HepG2 (cell line): ENCODE data around the gene SAP25. TPM values are rescaled to one million over a fixed set of nuclear protein-coding genes. Genes with fewer than 3 reads are reported as not detected.

Experiments
- ATAC-seq: fragments of 200-7000 bp; cut with Tn5 transposase; 3 replicates; pipeline ENCODE4 v1.9.1; 2020; ENCODE audit warnings: mild to moderate bottlenecking, moderate library complexity
- BruUV-seq: library from RNA; stranded (reverse); fragments of 400-500 nt; replicated peaks from 2 replicates; lab custom pipeline; 2021; lab: Mats Ljungman, UMichigan
- CTCF ChIA-PET: fragments of 300-600 bp; formaldehyde crosslinking; extraction: SDS; loops from one replicate; lab custom pipeline; 2021; ENCODE audit warnings: low total read pairs, inconsistent platforms, low intra/inter-chr PET ratio; lab: Yijun Ruan, JAX
- POLR2A ChIA-PET: fragments of 350-600 bp; sonication (Branson Sonifier 250); formaldehyde crosslinking; loops from one replicate; lab custom pipeline; 2020; ENCODE audit warnings: antibody characterized with exemption, inconsistent platforms; lab: Yijun Ruan, JAX
- DNase-seq: peaks from one replicate; pipeline ENCODE4 v3.0.0-alpha.2; 2015; ENCODE audit warnings: low spot score
- FAIRE-seq: peaks from 3 replicates; lab custom pipeline; 2011; peaks lifted over from hg19 to GRCh38; lab: Jason Lieb, UNC
- H2AFZ ChIP-seq: one replicate; pipeline ENCODE4 v1.6.1; 2011; ENCODE audit warnings: low read length, inconsistent platforms
- H3K27ac ChIP-seq: fragments of 300-600 bp; 3 replicates; pipeline ENCODE4 v1.8.0; 2011; ENCODE audit warnings: mixed run types, mild to moderate bottlenecking, mixed read lengths, low read length, inconsistent platforms; ENCODE audit not compliant: insufficient read depth; ENCODE audit errors: extremely low read length
- H3K27me3 ChIP-seq, 2 experiments: fragments of 200-600 bp in 1 of 2; 2 replicates in 1 of 2; 3 replicates in 1 of 2; pipeline versions ENCODE4 v1.6.0 to v1.8.0; 2011; ENCODE audit warnings: low read length in 2 of 2, mild to moderate bottlenecking in 2 of 2, moderate library complexity in 2 of 2, inconsistent platforms in 1 of 2; ENCODE audit not compliant: insufficient read depth in 2 of 2, control insufficient read depth in 1 of 2
- H3K36me3 ChIP-seq, 2 experiments: fragments of 200-600 bp in 1 of 2; replicated peaks in 1 of 2; 2 replicates in 1 of 2; 3 replicates in 1 of 2; pipeline versions ENCODE4 v1.5.1 to v1.8.0; 2011; ENCODE audit warnings: low read length in 2 of 2, inconsistent platforms in 1 of 2; ENCODE audit not compliant: insufficient read depth in 2 of 2, control insufficient read depth in 1 of 2
- H3K4me1 ChIP-seq: 2 replicates; pipeline ENCODE4 v1.5.1; 2012; ENCODE audit warnings: low read length, inconsistent platforms; ENCODE audit not compliant: insufficient read depth
- H3K4me2 ChIP-seq: 2 replicates; pipeline ENCODE4 v1.6.0; 2011; ENCODE audit warnings: low read depth, low read length, inconsistent platforms
- H3K4me3 ChIP-seq, 3 experiments: fragments of 200-600 bp in 1 of 3; sonication (generic), shearing (Covaris generic) in 1 of 3; replicated peaks in 1 of 3; 2 replicates each; pipeline ENCODE4 v1.5.1; 2011 to 2016; ENCODE audit warnings: low read length in 3 of 3, inconsistent platforms in 2 of 3, low read depth in 2 of 3, mild to moderate bottlenecking in 2 of 3, control low read depth in 1 of 3, mixed read lengths in 1 of 3; ENCODE audit not compliant: insufficient read depth in 1 of 3
- H3K79me2 ChIP-seq: one replicate; pipeline ENCODE4 v1.6.1; 2011; ENCODE audit warnings: low read length, inconsistent platforms; ENCODE audit not compliant: insufficient read depth
- H3K9ac ChIP-seq: 2 replicates; pipeline ENCODE4 v1.6.0; 2011; ENCODE audit warnings: mild to moderate bottlenecking, low read depth, low read length, inconsistent platforms; ENCODE audit not compliant: insufficient read depth
- H3K9me3 ChIP-seq: 2 replicates; pipeline ENCODE4 v1.5.1; 2012; ENCODE audit warnings: mild to moderate bottlenecking, low read length
- H4K20me1 ChIP-seq: 2 replicates; pipeline ENCODE4 v1.6.0; 2011; ENCODE audit warnings: inconsistent platforms, mild to moderate bottlenecking, low read length, moderate library complexity; ENCODE audit not compliant: insufficient read depth
- CEBPZ ChIP-seq: IDR thresholded peaks from 2 replicates; pipeline ENCODE4 v1.6.1; 2012; ENCODE audit warnings: low read length, improper control_type of control experiment
- GFI1 ChIP-seq: sonication (generic); formaldehyde crosslinking; IDR thresholded peaks from 2 replicates; pipeline ENCODE4 v1.5.0; 2020; ENCODE audit warnings: missing genetic modification reagents, mild to moderate bottlenecking, borderline replicate concordance
- KDM5B ChIP-seq: sonication (generic); formaldehyde crosslinking; IDR thresholded peaks from 2 replicates; pipeline ENCODE4 v1.4.0; 2020; ENCODE audit warnings: missing genetic modification reagents, mild to moderate bottlenecking, borderline replicate concordance
- MED8 ChIP-seq: sonication (generic); formaldehyde crosslinking; IDR thresholded peaks from 2 replicates; pipeline ENCODE4 v1.8.1; 2023; ENCODE audit warnings: mild to moderate bottlenecking, missing genetic modification reagents; ENCODE audit not compliant: insufficient replicate concordance
- SALL1 ChIP-seq: sonication (generic); formaldehyde crosslinking; IDR thresholded peaks from 2 replicates; pipeline ENCODE4 v1.8.0; 2022; ENCODE audit warnings: mild to moderate bottlenecking, missing genetic modification reagents
- SATB2 ChIP-seq: sonication (generic); formaldehyde crosslinking; IDR thresholded peaks from 2 replicates; pipeline ENCODE4 v1.5.0; 2020; ENCODE audit warnings: missing genetic modification reagents
- SP2 ChIP-seq: sonication (generic); formaldehyde crosslinking; IDR thresholded peaks from 2 replicates; pipeline ENCODE4 v1.5.1; 2020; ENCODE audit warnings: mild to moderate bottlenecking, missing genetic modification reagents
- ZBTB4 ChIP-seq: sonication (generic); formaldehyde crosslinking; IDR thresholded peaks from 2 replicates; pipeline ENCODE4 v1.4.0; 2020; ENCODE audit warnings: missing genetic modification reagents, mild to moderate bottlenecking, borderline replicate concordance
- ZMYM4 ChIP-seq: sonication (generic); formaldehyde crosslinking; IDR thresholded peaks from 2 replicates; pipeline ENCODE4 v1.8.1; 2023; ENCODE audit warnings: mild to moderate bottlenecking, missing genetic modification reagents
- ZNF430 ChIP-seq: sonication (generic); formaldehyde crosslinking; IDR thresholded peaks from 2 replicates; pipeline ENCODE4 v1.9.0; 2021; ENCODE audit warnings: mild to moderate bottlenecking, missing genetic modification reagents
- ZNF567 ChIP-seq: sonication (generic); formaldehyde crosslinking; IDR thresholded peaks from 2 replicates; pipeline ENCODE4 v1.8.1; 2023; ENCODE audit warnings: mild to moderate bottlenecking, missing genetic modification reagents, borderline replicate concordance
- ZNF607 ChIP-seq: sonication (generic); formaldehyde crosslinking; IDR thresholded peaks from 2 replicates; pipeline ENCODE4 v1.5.1; 2020; ENCODE audit warnings: missing genetic modification reagents, mild to moderate bottlenecking, borderline replicate concordance
- ZNF709 ChIP-seq: sonication (generic); formaldehyde crosslinking; IDR thresholded peaks from 2 replicates; pipeline ENCODE4 v1.5.0; 2020; ENCODE audit warnings: mild to moderate bottlenecking, missing genetic modification reagents
- WGBS: methylation state at CpG from one replicate; pipeline ENCODE4 v1.1.6; 2017; ENCODE audit warnings: low lambda C conversion rate; 5-methylcytosine and 5-hydroxymethylcytosine counted together
- in situ Hi-C: cut with HindIII; loops from 2 replicates; pipeline ENCODE4 v1.10.0; 2017; ENCODE audit warnings: low pct_unique_long_range_greater_than_20kb; ENCODE audit not compliant: extremely low pct_ligation_motif_present
- intact Hi-C: fragments of 100-400 bp; cut with micrococcal nuclease; formaldehyde crosslinking; loops from one replicate; pipeline ENCODE4 v1.10.0; 2022; ENCODE audit not compliant: unreplicated experiment
- polyA plus RNA-seq, 8 experiments: library from polyadenylated mRNA; depleted of rRNA in 3 of 8; stranded (reverse) in 7 of 8; unstranded in 1 of 8; fragments of >200 nt; fragmentation: Illumina TruSeq in 4 of 8; extraction: Trizol in 4 of 8; gene quantifications; 2 replicates each; pipeline versions ENCODE4 v1.2.1 to v1.2.3, GENCODE V29; 2011 to 2016; ENCODE audit warnings: low read depth in 4 of 8, missing spikeins in 1 of 8, mixed read lengths in 1 of 8; ENCODE audit not compliant: insufficient read depth in 1 of 8
- total RNA-seq, 5 experiments: library from RNA; depleted of rRNA; stranded (reverse); fragments of >200 nt; fragmentation: Illumina TruSeq; extraction: Trizol; gene quantifications; 2 replicates each; pipeline ENCODE4 v1.2.3, GENCODE V29; 2016; ENCODE audit warnings: low read depth in 1 of 5

Gene SAP25
- total and polyA plus RNA-seq, 2 of the 13 experiments (the other 11 are each of a cell fraction or from before 2014, with no cell fraction given), result 0.15 to 0.20 TPM

GRCh38 chr7:100538654-100539435 lies 34.9 kb downstream of the SAP25 start, which contains the start of gene AGFG2:
Gene AGFG2 (plus strand): TSS chr7:100539203. CDS start chr7:100539347, 144 bp downstream.
- peaks cover 40% of the 10 kb centered on the region for H3K79me2 ChIP-seq
- H3K9me3 ChIP-seq, result no peaks in the 10 kb centered on the region
- under 1% methylated on average over 45 of the region's 60 CpGs for WGBS
- BruUV-seq, result no TSS peak
- H3K27ac ChIP-seq, result peak within 1 kb of the TSS; percentile 96
- no peak within 1 kb of the TSS for H2AFZ ChIP-seq
- peaks cover 55% of the 10 kb centered on the region for H3K4me1 ChIP-seq
- ChIA-PET CTCF (no interaction called here), POLR2A (interaction anchor here (0.6 to 2.4 kb wide), 14 partner anchors 10 to 351 kb away, joined by 3 to 19 read pairs (median 6); partner anchors contain the start of genes FBXO24, LRCH4, MEPCE and MOSPD3)
- H3K4me2 ChIP-seq, result peak within 1 kb of the TSS; percentile 98
- intact Hi-C loops (loop anchor here (2.0 kb wide), 1 partner anchor 36 kb away; no protein-coding TSS in a partner anchor), in situ Hi-C loops (no loop called here)
- H3K36me3 ChIP-seq, result no peaks in the 10 kb centered on the region; a peak in 1 of 5 replicates
- peak within 1 kb of the TSS; percentile 94 for H3K9ac ChIP-seq
- no peaks in the 10 kb centered on the region for H4K20me1 ChIP-seq
- H3K4me3 ChIP-seq, result peak within 1 kb of the TSS; percentile 93 to 98 (median 96)
- DNase-seq (peak; percentile 99), FAIRE-seq (peak; percentile 70), ATAC-seq (peak; percentile 94)
- no peaks in the 10 kb centered on the region; a peak in 1 of 5 replicates for H3K27me3 ChIP-seq
- TF ChIP-seq SALL1, result peak; percentile 68; the same call in 1 of the 2 replicates
- no peak for TF ChIP-seq CEBPZ
- TF ChIP-seq ZNF567 (CRISPR knock-in tag), result 0 out of 2 replicates have a peak, but pooled peaks have one; percentile 61
- TF ChIP-seq GFI1 (CRISPR knock-in tag), result peak; percentile 57; the same call in 1 of the 2 replicates
- peak; percentile 84 for TF ChIP-seq ZMYM4
- peak; percentile 79; the same call in 1 of the 2 replicates for TF ChIP-seq ZNF430 (CRISPR knock-in tag)
- TF ChIP-seq SATB2 (CRISPR knock-in tag), result no peak
- peak; percentile 85 for TF ChIP-seq ZNF709 (CRISPR knock-in tag)
- TF ChIP-seq ZBTB4 (CRISPR knock-in tag), result no peak
- peak; percentile 54; the same call in 1 of the 2 replicates for TF ChIP-seq KDM5B (CRISPR knock-in tag)
- peak; percentile 17 for TF ChIP-seq MED8 (CRISPR knock-in tag)
- TF ChIP-seq SP2 (CRISPR knock-in tag), result peak; percentile 88
- TF ChIP-seq ZNF607 (CRISPR knock-in tag), result peak; percentile 66; the same call in 1 of the 2 replicates
